Osteocyte (in vitro differentiated cells): ENCODE results near the gene TMEM151A. TPM values are rescaled to one million over a fixed set of nuclear protein-coding genes. Genes with fewer than 3 reads are reported as not detected.

Experiments
- DNase-seq: peaks from one replicate; pipeline ENCODE4 v3.0.0; 2021; ENCODE audit warnings: mixed read lengths; ENCODE audit not compliant: unreplicated experiment; ENCODE audit errors: extremely low spot score
- H3K27ac Mint-ChIP-seq: one replicate; pipeline ENCODE4 v1.8.0; 2021; ENCODE audit warnings: mild to moderate bottlenecking, mixed read lengths; ENCODE audit not compliant: unreplicated experiment
- H3K27me3 Mint-ChIP-seq: one replicate; pipeline ENCODE4 v1.8.0; 2021; ENCODE audit warnings: mixed read lengths; ENCODE audit not compliant: unreplicated experiment
- H3K36me3 Mint-ChIP-seq: one replicate; pipeline ENCODE4 v1.8.0; 2021; ENCODE audit warnings: mixed read lengths; ENCODE audit not compliant: unreplicated experiment
- H3K4me1 Mint-ChIP-seq: one replicate; pipeline ENCODE4 v1.8.0; 2021; ENCODE audit warnings: mixed read lengths; ENCODE audit not compliant: unreplicated experiment
- H3K4me3 Mint-ChIP-seq: one replicate; pipeline ENCODE4 v1.8.0; 2021; ENCODE audit warnings: mild to moderate bottlenecking, moderate library complexity, mixed read lengths; ENCODE audit not compliant: unreplicated experiment
- H3K9me3 Mint-ChIP-seq: one replicate; pipeline ENCODE4 v1.8.0; 2021; ENCODE audit warnings: mixed read lengths; ENCODE audit not compliant: unreplicated experiment
- total RNA-seq: library from RNA; stranded (reverse); gene quantifications from 2 replicates; pipeline ENCODE4 v1.2.1, GENCODE V29; 2021
- TF ChIP-seq, protein P1 (sequence below): fragments of 200-600 bp; sonication (generic); IDR thresholded peaks from 2 replicates; pipeline ENCODE4 v1.5.0; 2021; ENCODE audit warnings: antibody characterized with exemption, mild to moderate bottlenecking, moderate library complexity

Gene TMEM151A
- total RNA-seq, 1 donor from 2014 or later, result 0.46 TPM

DNA sequence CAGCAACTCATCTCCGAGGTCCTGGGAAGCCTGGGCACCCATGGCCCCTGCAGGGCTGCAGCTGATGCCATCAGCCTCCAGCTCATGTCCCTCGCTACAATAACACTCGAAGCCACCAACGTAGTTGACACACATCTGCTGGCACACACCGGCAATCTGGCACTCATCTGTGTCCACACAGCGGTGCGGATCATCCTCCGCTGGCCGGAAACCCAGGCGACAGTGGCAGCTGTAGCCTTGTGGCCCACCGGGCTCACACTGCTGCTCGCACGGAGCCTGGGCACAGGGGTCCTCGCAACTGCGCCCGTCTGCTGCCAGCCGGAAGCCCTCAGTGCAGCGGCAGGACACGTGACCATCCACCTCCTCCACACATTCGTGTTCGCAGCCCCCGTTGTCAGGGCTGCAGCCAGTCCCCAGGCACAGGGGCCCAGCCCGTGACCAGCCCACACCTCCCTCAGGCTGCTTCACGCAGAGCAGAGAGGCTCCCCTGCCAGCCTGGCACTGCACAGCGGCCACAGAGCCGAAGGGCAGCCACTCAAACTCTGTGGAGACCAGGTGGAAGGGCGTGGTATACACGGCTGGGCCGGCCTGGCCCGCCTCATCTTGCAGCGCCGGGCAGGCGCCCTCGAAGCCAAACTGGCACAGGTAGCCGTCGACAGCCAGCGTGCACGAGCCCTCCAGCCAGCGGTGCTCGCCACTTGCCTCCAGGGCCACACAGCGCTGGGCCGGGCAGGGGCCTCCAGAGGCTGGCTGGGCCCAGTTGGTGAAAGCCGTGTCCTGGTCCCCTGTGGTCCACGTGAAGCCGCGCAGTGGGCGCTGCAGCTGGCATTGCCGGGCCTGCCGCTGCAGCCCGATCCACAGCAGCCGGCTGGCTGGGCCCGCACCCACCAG is 24.5 kb downstream of the TMEM151A start:
- Mint-ChIP-seq H3K36me3 (no peaks in the 10 kb centered on the region), H3K4me3 (peak overlapping the region; percentile 55), H3K9me3 (no peaks in the 10 kb centered on the region), H3K27ac (peak overlapping the region; percentile 98), H3K27me3 (no peaks in the 10 kb centered on the region), H3K4me1 (peaks cover 55% of the 10 kb centered on the region)
- TF ChIP-seq, protein P1, sequence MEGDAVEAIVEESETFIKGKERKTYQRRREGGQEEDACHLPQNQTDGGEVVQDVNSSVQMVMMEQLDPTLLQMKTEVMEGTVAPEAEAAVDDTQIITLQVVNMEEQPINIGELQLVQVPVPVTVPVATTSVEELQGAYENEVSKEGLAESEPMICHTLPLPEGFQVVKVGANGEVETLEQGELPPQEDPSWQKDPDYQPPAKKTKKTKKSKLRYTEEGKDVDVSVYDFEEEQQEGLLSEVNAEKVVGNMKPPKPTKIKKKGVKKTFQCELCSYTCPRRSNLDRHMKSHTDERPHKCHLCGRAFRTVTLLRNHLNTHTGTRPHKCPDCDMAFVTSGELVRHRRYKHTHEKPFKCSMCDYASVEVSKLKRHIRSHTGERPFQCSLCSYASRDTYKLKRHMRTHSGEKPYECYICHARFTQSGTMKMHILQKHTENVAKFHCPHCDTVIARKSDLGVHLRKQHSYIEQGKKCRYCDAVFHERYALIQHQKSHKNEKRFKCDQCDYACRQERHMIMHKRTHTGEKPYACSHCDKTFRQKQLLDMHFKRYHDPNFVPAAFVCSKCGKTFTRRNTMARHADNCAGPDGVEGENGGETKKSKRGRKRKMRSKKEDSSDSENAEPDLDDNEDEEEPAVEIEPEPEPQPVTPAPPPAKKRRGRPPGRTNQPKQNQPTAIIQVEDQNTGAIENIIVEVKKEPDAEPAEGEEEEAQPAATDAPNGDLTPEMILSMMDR, result no peak
- no peak for DNase-seq

DNA sequence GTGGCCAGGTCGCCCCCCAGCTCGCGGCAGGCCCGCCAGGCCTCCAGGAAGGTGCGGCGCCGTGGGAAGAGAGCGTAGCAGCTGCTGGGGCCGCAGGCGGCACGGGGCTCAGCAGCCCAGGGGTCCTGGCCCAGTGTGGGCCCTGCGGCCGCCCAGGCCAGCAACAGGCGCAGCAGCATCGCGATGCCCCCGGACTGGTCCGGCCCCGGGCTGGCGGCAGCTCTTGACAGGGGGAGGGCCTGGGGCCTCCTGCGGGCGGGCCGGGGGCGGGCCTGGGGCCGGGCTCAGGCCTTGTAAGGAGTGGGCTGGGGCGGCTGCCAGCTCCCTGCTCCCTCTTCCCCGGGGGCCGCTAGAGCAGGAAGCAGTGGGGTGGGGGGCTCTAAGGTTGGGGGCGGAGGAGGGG is 25.2 kb downstream of the TMEM151A start, which contains the start of gene CD248:
Gene CD248, minus strand, starts transcription at position 196 of the 403 bp plus-strand sequence. Its CDS starts 17 bp downstream, at position 179.
- Mint-ChIP-seq H3K9me3 (no peaks in the 10 kb centered on the region), H3K27me3 (no peaks in the 10 kb centered on the region), H3K4me3 (peak within 1 kb of the TSS; percentile 57), H3K36me3 (no peaks in the 10 kb centered on the region), H3K27ac (peak within 1 kb of the TSS; percentile 98), H3K4me1 (peaks cover 56% of the 10 kb centered on the region)
- DNase-seq, result no peak
- TF ChIP-seq, protein P1, result no peak

- Mint-ChIP-seq H3K27me3 (no peaks in the 10 kb centered on the region), H3K4me1 (peaks cover 60% of the 10 kb centered on the region), H3K4me3 (peak overlapping the region; percentile 57), H3K9me3 (no peaks in the 10 kb centered on the region), H3K36me3 (no peaks in the 10 kb centered on the region), H3K27ac (peak overlapping the region; percentile 96)
- no peak for DNase-seq
- TF ChIP-seq, protein P1, result no peak
Observed at GRCh38 chr11:66317322-66317722, 25.6 kb downstream of the TMEM151A start.

DNA sequence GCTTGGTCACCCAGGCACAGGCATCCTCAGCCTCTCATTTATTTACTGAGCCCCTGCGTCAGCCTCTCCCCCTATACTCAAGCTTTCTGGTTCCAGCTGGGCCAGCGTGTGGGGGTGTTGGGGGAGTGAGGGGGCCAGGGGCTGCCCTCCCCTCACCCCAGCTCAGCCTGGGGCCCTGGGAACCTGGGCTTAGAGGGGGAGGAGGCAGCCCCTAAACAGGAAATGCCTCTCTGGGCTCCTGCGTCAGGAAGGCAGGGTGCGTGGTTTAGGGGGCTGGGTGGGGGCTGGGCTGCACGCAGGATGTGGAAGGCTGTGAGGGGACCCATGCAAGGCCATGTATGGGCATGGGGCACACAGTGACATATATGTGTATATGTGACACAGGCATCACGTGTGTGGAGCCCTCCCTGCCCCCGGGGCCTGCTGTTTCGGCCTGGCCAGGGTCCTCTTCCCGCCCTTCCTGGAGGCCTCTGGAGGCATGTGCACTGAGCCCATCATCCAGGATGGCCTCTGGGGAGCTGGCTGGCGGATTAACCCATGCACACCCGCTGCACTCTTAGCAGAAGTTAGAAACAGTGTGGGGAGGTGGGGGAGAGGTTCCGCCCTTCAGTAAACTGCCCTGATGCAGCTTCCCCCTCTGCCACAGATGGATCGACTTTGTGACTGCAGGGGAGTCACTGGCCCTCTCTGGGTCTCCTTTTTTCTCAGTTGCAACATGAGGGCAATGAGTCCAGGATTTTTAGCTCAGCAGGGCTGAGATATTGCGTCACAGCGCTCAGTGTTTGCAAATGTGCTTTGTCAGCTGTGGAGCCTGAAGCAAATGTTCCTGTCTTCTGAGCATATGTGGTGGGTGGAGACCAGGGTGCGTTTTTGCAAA is 26.3 kb downstream of the TMEM151A start:
- no peak for DNase-seq
- H3K27ac Mint-ChIP-seq, result peak overlapping the region; percentile 96
- H3K27me3 Mint-ChIP-seq, result no peaks in the 10 kb centered on the region
- H3K9me3 Mint-ChIP-seq, result no peaks in the 10 kb centered on the region
- H3K4me1 Mint-ChIP-seq, result peaks cover 66% of the 10 kb centered on the region
- peak overlapping the region; percentile 57 for H3K4me3 Mint-ChIP-seq
- no peaks in the 10 kb centered on the region for H3K36me3 Mint-ChIP-seq
- TF ChIP-seq, protein P1, result no peak
